HG02973 (cell line): ENCODE data around the gene IL26.
"Not testable (repeated sequence)": the region's sequence is repeated elsewhere in the genome, so short reads cannot be mapped to it uniquely, and the experiment has no call there.

Experiments used
- ATAC-seq: cut with Tn5 transposase; IDR thresholded peaks from one replicate; pipeline ENCODE4 v1.9.1; 2021; ENCODE audit warnings: moderate library complexity; ENCODE audit not compliant: unreplicated experiment

The IL26 gene

GRCh38 chr12:68203460-68203875 lies 22.1 kb downstream of the IL26 start:
- ATAC-seq, result no peak

DNA sequence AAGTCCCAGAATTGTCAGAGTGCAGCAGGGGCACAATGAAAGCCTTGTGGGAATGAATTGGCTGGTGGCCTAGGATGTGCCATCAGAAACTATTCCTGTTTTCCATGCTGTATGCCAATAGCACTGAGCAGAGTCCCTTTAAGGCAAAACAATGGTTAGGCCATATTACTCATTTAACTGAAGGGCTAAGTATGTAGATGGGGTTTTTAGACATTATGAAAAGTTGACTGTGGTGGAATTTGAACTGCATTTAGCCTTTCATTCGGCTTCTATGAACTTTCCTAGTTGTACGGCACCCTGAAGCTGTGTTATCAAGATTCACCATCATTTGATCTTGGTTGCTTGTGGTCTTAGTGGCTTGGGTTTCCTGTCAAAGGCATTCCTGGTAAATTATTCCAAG lies 24.8 kb downstream of the IL26 start:
- no peak for ATAC-seq

DNA sequence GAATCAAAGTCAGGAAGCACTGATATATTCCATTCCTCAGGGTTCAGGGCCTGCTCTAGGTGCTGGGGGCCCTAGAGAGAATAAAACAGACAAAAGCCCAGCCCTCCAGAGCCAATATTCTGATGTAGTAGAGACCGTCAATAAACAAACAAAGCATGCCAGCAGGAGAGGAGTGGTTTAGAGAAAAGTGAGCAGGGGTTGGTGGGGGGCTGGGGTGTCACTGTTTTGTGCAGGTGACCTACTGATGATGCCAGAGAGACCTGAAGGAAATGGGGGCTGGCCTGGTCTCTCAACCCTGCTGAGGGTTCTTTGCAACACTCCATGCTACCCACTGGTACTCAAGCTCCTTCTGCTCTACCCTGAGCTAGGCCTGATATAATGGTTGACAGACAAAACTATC lies 26.5 kb downstream of the IL26 start:
- ATAC-seq, result no peak

DNA sequence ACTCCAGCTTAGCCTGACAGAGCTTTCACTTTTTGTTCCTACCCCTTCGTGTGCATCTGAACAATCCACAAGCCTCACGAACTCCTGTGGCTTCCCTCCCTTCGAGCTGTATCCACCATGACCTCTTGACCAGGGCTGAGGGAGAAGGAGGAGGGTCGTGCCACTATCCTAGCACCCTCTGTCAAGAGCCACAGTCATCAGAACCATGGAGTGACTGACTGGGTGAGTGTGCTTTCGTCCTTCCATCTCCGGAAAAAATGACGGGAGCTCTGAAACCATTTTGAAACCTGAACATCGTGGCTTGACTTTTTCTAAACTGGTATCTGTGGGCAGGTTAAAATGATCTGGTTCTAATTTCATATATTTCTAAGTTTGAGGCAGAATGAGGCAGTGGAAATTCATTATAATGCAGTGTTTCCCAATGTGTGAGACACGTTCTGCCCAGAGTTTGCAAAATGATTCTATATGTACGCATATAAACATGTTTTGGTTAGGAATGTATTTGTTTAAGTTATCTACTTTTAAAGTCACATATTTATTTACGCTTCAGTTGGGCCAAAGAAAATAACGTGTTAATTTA lies 27.0 kb downstream of the IL26 start:
- ATAC-seq, result no peak

DNA sequence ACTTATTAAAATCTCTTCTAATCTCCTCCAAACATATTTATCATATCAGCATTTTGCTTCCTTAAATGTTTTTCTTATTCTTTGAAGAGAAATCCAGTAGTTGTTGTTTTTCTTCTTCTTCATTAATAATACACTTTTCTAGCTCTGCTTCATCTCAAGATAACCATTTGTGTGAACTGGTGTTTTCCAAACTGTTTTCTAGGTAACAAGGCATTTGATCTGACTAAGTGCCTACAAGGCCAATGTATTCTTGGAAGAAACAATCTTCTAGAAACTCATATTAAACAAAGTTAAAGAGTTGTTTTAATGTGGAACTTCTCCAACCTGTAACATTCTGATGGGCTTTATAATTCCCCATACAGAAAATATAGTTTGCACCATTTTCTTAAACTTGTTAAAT lies 35.3 kb downstream of the IL26 start:
- no peak for ATAC-seq

DNA sequence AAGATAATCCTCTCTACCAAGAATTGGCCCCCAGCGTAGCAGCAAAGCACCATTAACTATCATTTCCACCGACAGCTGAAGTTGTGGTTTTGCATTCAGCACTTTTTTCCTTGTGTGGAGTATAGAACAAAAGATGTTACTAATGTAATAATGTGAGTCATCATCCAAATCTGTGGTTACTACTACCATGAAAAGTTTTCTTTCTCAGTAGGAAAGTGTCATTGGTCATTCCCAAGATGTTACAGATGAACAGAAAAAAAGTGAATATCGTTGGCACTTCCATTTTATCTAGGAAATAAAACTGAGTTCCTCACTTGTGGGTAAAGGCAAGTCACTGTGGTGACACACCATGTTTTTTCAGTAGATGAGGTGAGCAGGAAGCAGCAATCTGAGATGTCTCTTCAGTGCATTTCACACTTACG lies 35.8 kb downstream of the IL26 start:
- no peak for ATAC-seq

DNA sequence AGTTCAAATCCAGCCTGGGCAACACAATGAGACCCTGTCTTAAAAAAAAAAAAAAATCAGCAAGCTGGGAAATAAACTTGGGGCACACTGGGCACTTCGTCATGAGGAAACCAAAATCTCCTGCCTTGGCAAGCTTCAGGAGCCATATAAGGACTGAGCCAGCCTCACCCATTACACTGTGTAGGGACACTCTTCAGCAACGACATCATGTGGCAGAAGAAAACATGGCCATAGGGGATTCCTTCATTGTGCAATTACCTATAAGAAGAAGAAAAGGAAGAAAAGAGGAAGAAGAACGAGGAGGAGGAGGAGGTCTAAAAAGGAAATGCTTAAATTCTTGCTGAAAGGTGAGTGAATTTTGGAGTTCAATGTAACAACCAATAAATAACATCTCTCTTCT lies 40.0 kb downstream of the IL26 start:
- no peak for ATAC-seq

DNA sequence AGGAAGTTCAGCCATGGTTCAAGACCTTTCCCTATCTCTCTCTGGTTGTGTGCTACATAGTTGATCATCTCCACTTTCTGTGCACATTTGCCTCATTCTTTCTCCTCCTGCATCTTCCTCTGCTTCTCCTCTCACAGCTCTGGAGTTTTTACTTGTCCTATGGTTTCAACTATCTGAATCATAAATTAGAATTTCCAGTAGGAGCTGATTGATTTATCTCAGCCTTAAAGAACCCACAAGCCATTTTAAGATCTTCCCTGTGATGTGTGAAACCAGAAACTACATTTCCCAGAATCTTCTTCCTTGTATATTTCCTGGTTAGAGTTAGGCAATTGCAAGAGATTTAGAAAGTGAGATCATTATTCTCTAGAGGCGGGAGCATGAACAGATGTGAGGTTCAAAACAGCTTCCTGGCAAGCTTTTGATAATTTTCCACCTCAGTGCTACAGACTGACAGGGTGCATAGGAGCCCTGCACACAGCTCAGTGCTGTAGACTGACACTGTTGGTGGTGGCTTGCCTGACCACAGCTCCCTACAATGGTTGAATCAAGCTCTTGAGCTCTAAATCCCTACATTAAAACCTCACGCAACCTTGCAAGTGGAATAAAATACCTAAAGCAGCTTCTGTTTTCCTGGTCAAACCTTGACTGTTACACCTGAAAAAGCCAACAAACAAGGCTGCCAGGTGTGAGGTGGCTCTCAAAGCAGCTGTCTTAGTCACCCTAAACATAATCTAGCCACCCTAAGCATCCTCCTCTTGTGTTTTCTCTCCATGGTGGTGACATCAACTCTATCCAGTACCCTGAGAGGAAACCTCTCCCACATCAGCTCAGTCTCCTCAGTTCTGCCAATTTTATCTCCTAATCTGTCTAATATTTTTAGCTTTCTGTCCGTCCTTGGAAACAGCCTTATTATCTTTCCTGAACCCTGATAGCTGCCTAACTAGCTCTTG lies 44.5 kb downstream of the IL26 start:
- no peak for ATAC-seq

- no peak for ATAC-seq
Observed at GRCh38 chr12:68178774-68179439, 46.7 kb downstream of the IL26 start.

DNA sequence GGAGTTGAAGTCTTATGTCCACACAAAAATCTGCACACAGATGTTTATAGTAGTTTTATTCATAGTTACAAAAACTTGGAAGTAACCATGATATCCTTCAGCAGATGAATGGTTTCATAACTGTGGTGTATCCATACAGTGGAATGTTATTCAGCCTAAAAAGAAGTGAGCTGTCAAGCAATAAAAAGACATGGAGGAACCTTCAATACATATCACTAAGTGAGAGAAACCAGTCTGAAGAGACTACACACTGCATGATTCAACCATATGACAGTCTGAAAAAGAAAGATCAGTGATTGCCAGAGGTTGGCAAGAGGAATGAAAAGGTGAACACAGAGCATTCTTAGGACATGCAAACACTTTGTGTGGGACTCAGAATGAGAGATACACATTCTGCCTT lies 47.4 kb downstream of the IL26 start:
- no peak for ATAC-seq

DNA sequence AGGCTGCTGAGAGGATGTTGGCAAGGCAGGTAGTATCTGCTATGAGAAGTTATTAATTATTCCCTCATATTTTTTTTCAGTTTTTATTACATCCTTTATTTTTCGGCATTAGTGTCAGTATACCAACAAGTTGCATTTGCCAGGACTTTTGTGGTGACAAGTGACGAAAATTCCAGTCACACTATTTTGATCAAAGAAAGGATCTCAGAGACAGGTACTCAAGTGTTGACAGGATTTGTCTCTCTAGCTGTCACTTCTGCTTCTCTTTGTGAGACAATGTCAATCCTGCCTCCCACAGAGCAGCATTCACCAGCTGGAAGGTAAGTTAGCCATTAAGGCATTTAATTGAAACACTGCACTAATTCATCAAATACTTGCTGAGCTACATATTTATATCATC lies 48.0 kb downstream of the IL26 start:
- ATAC-seq, result no peak

- no peak for ATAC-seq
Observed at GRCh38 chr12:68176257-68176656, 49.4 kb downstream of the IL26 start.

- ATAC-seq, result peak; percentile 88
Observed at GRCh38 chr12:68175557-68176061, 50.0 kb downstream of the IL26 start.

DNA sequence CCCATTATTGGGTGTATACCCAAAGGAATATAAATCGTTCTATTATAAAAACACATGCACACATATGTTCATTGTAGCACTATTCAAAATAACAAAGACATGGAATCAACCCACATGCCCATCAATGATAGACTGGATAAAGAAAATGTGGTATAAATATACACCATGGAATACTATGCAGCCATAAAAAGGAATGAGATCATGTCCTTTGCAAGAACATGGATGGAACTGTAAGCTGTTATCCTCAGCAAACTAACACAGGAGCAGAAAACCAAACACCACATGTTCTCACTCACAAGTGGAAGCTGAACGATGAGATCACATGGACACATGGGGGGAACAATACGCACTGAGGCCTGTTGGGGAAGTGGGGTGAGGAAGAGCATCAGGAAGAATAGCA lies 50.8 kb downstream of the IL26 start:
- not testable (repeated sequence) for ATAC-seq

- no peak for ATAC-seq
Observed at GRCh38 chr12:68173792-68174191, 51.8 kb downstream of the IL26 start.

DNA sequence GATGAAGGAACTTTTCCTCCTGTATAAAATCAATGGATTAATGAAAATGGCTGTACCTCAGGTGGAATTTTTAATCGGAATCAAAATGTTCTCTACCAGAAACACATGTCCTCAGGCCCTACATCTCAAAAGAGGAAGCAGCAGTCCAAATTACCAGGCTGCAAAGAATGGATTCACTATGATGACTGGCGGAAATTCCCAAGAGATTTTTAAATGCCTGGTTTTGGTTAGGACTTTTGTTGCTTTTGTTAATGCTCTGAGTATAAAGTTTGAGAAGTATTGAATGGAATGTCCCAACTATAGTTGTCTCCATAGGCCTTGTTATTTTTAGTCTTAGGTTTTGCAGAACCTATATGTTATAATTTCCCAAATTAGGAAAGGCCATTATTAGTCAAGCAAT lies 54.9 kb downstream of the IL26 start:
- no peak for ATAC-seq

- ATAC-seq, result no peak
Observed at GRCh38 chr12:68169213-68169889, 56.3 kb downstream of the IL26 start.

DNA sequence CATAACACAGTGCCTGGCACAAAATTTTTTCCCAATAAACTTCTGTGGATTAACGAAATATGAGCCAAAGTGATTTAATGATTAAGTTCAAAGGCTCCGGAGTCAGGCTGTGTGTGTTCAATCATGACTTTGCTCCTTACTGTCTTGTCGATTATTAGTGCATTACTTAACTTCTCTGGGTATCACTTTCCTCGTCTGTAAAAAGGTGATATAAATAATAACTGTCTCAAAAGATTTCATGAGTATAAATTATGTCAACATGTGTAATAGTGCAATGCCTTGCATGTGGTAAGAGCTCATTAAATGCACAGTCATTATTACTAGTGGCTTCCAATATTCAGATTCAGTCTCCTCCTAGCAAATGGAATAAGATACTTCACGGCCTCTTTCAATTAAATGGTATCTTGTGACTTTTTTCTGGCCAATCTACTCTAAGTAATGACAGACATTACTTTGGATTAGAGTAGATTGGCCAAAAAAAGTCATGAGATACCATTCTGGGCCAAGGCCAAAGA lies 59.2 kb downstream of the IL26 start:
- ATAC-seq, result no peak

GRCh38 chr12:68163560-68164081 lies 62.0 kb downstream of the IL26 start:
- ATAC-seq, result peak; percentile 71

GRCh38 chr12:68162374-68162773 lies 63.2 kb downstream of the IL26 start:
- no peak for ATAC-seq
